ENCODE measurements around the gene SLC23A1. TPM values are rescaled to one million over a fixed set of nuclear protein-coding genes. Genes with fewer than 3 reads are reported as not detected.

SLC23A1 gene
- total RNA-seq, 4 donors from 2014 or later = 1.5 to 4.1 (median 2.6) TPM

DNA sequence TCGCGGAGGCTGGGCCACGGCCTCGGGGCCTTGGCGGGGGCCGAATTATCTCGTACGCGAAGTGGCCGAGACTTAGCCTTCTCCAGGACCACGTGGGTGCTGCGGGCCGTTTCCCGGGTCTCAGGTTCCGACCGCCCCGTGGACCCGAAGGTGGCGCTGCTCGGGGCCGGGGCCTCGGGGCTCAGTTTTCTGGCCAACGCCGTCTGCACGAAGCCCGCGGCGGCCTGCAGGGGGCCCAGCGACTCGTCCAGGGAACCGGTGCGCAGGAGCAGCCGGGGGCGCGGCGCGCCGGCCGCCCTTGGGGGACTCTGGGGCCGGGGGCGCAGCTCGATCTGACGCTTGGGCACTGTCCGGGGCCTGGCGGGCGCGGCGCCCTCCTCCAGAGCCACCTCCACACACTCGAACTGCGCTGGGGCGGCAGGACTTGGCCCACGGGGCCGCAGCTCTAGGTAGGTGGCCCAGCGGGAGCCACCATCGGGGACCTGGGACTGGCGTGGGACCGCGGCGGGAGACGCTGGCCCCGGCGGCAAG, 11.1 kb upstream of the SLC23A1 start:
- intact Hi-C loops (cut with DNase I; ENCODE audit: low total_unique reads) = no loop called here
- TF ChIP-seq POLR2A (IDR thresholded peaks at IDR 0.05) = no peak
- TF ChIP-seq, protein P1, sequence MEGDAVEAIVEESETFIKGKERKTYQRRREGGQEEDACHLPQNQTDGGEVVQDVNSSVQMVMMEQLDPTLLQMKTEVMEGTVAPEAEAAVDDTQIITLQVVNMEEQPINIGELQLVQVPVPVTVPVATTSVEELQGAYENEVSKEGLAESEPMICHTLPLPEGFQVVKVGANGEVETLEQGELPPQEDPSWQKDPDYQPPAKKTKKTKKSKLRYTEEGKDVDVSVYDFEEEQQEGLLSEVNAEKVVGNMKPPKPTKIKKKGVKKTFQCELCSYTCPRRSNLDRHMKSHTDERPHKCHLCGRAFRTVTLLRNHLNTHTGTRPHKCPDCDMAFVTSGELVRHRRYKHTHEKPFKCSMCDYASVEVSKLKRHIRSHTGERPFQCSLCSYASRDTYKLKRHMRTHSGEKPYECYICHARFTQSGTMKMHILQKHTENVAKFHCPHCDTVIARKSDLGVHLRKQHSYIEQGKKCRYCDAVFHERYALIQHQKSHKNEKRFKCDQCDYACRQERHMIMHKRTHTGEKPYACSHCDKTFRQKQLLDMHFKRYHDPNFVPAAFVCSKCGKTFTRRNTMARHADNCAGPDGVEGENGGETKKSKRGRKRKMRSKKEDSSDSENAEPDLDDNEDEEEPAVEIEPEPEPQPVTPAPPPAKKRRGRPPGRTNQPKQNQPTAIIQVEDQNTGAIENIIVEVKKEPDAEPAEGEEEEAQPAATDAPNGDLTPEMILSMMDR (IDR thresholded peaks at IDR 0.05) = no peak
- no peak overlapping the region for H3K4me3 ChIP-seq (ENCODE audit: low read depth, poor library complexity, severe bottlenecking)
- DNase-seq (ENCODE audit: low spot score in 2 of 2) = no peak
- 3% methylated on average over 22 of the region's 62 CpGs; no CpG with 5 or more reads in 1 of the 2 donors for WGBS, 2 donors

DNA sequence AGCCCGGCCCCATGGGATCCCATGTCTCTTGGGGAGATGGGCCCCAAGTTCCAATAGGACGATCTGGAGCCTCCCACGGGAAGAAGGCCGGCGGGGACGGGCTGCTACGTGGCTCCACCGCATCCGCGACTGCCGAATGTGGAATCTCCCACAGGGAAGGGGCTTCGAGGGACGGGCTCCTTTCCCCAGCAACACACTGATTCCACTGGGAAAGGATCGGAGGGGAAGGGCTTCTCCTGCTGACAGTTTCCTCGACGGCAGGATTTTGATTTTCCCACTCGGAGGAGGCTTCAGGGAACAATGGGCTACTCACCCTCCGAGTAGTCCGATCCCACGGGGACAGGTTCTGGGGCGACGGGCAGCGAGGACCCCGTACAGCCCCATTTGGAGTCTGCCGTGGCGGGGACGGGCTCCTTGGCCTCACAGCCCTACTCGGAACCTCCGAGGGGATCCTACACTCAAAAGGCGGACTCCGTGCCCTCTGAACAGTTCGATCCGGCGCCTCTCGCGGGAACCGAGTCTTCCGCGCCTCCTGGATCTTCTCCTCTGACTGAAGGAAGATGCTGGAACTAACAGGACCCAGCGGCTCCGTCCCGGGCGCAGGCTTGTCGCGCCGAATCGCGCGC, 10.5 kb upstream of the SLC23A1 start:
- TF ChIP-seq, protein P1 (IDR thresholded peaks at IDR 0.05) = no peak
- no peak for DNase-seq (ENCODE audit: low spot score in 2 of 2)
- intact Hi-C loops (cut with DNase I; ENCODE audit: low total_unique reads) = no loop called here
- WGBS, 2 donors = 12 to 14% methylated on average over 30 to 32 of the region's 49 CpGs
- H3K4me3 ChIP-seq (ENCODE audit: low read depth, poor library complexity, severe bottlenecking) = no peak overlapping the region

DNA sequence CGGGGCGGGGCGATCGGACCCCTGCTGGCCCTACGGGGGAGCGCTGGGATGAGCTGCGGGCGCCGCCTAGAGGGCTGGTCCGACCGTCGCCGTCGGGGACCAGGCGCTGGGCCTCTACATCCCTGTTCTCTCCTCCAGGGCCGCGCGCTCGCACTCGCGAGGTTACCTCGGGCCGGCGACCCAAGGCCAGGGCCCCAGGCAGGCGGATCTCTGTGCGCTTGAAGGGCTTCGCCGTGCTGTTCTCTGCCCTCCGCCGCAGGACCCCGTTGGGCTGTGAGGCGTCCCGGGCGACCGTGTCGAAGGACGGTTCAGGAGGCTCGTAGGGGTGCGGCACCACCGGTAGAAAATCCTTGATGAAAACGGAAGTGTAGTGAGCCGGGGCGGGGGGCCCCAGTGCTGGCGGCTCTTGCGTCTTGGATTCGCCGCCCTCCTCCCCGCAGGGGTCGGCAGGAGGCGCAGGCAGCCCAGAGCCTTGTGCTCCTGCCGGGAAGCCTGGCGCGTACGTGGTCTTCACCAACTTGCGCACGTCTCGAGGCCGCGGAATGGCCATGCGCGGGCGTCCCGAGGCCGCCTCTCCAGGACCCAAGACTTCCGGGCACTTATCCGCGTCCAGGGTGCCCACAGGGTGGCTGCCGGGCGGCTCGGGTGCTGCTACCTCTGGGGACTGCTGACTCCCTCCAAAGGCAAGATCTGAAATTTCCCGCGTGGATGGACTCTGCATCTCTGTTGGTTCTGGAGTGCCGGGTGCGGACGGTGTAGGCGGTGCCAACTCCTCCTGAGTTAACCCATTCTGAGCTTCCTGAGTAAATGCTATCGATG, 9.8 kb upstream of the SLC23A1 start:
- TF ChIP-seq POLR2A (IDR thresholded peaks at IDR 0.05) = no peak
- TF ChIP-seq, protein P1 (IDR thresholded peaks at IDR 0.05) = no peak
- WGBS, 2 donors = 3 to 6% methylated on average over 17 to 53 of the region's 77 CpGs
- DNase-seq (ENCODE audit: low spot score in 2 of 2) = no peak
- intact Hi-C loops (cut with DNase I; ENCODE audit: low total_unique reads) = no loop called here
- peak overlapping the region; percentile 22 for H3K4me3 ChIP-seq (ENCODE audit: low read depth, poor library complexity, severe bottlenecking)

DNA sequence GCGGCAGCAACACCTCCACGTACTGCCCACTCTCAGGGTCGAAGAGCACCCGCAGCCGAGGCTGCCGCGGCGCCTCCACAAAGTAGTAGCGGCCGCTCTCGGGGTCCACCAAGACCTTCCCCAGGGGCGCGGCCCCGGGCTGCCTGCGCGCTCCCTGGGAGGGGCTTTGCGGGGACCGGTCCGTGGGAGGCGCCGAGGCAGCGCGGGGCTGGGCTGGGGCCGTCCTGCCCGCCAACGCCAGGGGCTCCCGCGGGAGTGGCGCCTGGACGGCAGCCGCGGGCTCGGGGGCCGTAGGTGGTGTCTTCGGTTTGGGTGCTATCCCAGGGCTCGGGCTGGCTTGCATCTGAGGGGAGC, 9.2 kb upstream of the SLC23A1 start:
- 24 to 30% methylated on average over 2 to 8 of the region's 36 CpGs for WGBS, 2 donors
- no peak overlapping the region for H3K4me3 ChIP-seq (ENCODE audit: low read depth, poor library complexity, severe bottlenecking)
- intact Hi-C loops (cut with DNase I; ENCODE audit: low total_unique reads) = no loop called here

DNA sequence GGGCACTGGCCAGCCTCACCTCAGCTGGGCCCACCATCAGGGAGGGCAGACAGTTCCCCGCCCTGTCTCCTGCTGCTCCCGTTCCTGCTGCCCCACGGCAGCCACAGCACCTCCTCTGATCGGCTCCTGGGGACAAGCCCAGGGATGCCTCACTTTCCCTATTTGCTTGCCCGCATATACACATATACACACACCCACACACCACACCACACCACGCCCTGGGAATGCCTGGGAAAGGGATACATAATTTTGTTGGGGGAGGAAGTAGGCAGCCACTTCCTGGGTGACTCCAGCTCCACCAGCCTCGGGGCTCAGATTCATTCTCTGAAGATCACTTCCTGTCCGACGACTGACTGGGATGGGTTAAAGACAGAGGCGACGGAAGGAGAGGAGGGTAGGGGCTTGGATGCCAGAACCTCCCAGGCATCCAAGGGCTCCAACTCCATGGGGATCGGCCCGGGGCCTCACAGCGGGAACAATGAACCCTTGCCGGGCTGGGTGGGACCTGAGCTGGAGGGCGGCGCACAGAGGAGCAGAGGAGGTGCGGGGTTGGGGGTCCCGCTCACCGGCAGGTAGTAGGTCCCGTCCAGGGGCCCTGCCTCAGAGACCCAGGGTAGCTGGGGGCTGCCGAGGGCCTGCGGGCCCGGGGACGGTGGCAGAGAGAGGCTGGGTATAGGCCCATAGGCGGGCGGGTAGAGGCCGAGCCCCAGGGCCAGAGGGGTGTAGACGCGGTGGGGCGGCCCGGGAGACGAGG, 8.7 kb upstream of the SLC23A1 start:
- H3K4me3 ChIP-seq (ENCODE audit: low read depth, poor library complexity, severe bottlenecking) = no peak overlapping the region
- DNase-seq (ENCODE audit: low spot score in 2 of 2) = no peak
- 33 to 35% methylated on average over 28 to 33 of the region's 33 CpGs for WGBS, 2 donors
- no peak for TF ChIP-seq POLR2A (IDR thresholded peaks at IDR 0.05)
- TF ChIP-seq, protein P1 (IDR thresholded peaks at IDR 0.05) = no peak
- intact Hi-C loops (cut with DNase I; ENCODE audit: low total_unique reads) = no loop called here

More for the DNA sequence above, 9.2 kb upstream of the SLC23A1 start:
- TF ChIP-seq, protein P1 (IDR thresholded peaks at IDR 0.05) = no peak
- TF ChIP-seq POLR2A (IDR thresholded peaks at IDR 0.05) = no peak
- DNase-seq (ENCODE audit: low spot score in 2 of 2) = no peak
